NCI-H2196 (cell line): ENCODE data around the gene OR5I1.
A peak's percentile ranks its signal among the peaks of the same experiment; 100 is the strongest.
"Not testable (repeated sequence)": the region's sequence is repeated elsewhere in the genome, so short reads cannot be mapped to it uniquely, and the experiment has no call there.

Experiments
- DNase-seq: peaks from one replicate; lab custom pipeline; 2025; ENCODE audit not compliant: unreplicated experiment; lab: John Stamatoyannopoulos, UW

The OR5I1 gene

GRCh38 chr11:55936300-55936699, at the start of gene OR5I1:
Gene OR5I1, minus strand, starts transcription at chr11:55936400. Its CDS starts 0 bp downstream, at chr11:55936400.
- no peak for DNase-seq

- DNase-seq: no peak
These were observed 34.7 kb upstream of the OR5I1 start for GRCh38 chr11:55970935-55971334.

- no peak for DNase-seq
These were observed 33.6 kb upstream of the OR5I1 start, which contains the start of gene OR10AG1 for GRCh38 chr11:55969845-55970244. Gene OR10AG1, minus strand, starts transcription at chr11:55969945. Its CDS starts 38 bp downstream, at chr11:55969907.

GRCh38 chr11:55967914-55968313, 31.7 kb upstream of the OR5I1 start:
- no peak for DNase-seq

- DNase-seq: no peak
These were observed 30.2 kb upstream of the OR5I1 start for GRCh38 chr11:55966391-55966790.

GRCh38 chr11:55956521-55956920, 20.3 kb upstream of the OR5I1 start:
- DNase-seq: no peak

- no peak for DNase-seq
These were observed 13.1 kb upstream of the OR5I1 start for GRCh38 chr11:55949330-55949729.

- peak; percentile 59 for DNase-seq
These were observed 6.7 kb upstream of the OR5I1 start for GRCh38 chr11:55942785-55943392.

GRCh38 chr11:55920537-55920936, 15.7 kb downstream of the OR5I1 start:
- no peak for DNase-seq

- no peak for DNase-seq
These were observed 21.7 kb downstream of the OR5I1 start, which contains the start of gene OR5W2 for GRCh38 chr11:55914482-55914881. Gene OR5W2, minus strand, starts transcription at chr11:55914582. Its CDS starts 0 bp downstream, at chr11:55914582.

GRCh38 chr11:55902308-55902707, 33.9 kb downstream of the OR5I1 start:
- DNase-seq: no peak

- no peak for DNase-seq
These were observed 41.0 kb downstream of the OR5I1 start for GRCh38 chr11:55895216-55895615.

- DNase-seq: not testable (repeated sequence)
These were observed 50.7 kb downstream of the OR5I1 start for GRCh38 chr11:55885481-55885880.
